A172 (cell line): ENCODE data around the gene ABHD17A. TPM values are rescaled to one million over a fixed set of nuclear protein-coding genes. Genes with fewer than 3 reads are reported as not detected.

ENCODE experiments used
- DNase-seq: peaks from one replicate; pipeline ENCODE4 v3.0.0-alpha.2; 2015; ENCODE audit warnings: low spot score
- total RNA-seq: library from RNA; depleted of rRNA; stranded (reverse); fragments of >200 nt; shearing (Covaris generic); gene quantifications from 2 replicates; pipeline ENCODE4 v1.2.3, GENCODE V29; 2014; rRNA removed

The ABHD17A gene
- total RNA-seq, 1 experiment from 2014 or later: 72.6 TPM

- no peak for DNase-seq
Measured at GRCh38 chr19:1839658-1840540, 45.4 kb downstream of the ABHD17A start.

GRCh38 chr19:1837625-1838105 lies 47.6 kb downstream of the ABHD17A start:
- DNase-seq: no peak

- no peak for DNase-seq
Measured at GRCh38 chr19:1837222-1837565, 48.1 kb downstream of the ABHD17A start.

GRCh38 chr19:1836458-1837221 lies 48.7 kb downstream of the ABHD17A start:
- DNase-seq: no peak

- no peak for DNase-seq
Measured at GRCh38 chr19:1833540-1833939, 51.8 kb downstream of the ABHD17A start.

GRCh38 chr19:1832046-1832663 lies 53.1 kb downstream of the ABHD17A start:
- DNase-seq: no peak

GRCh38 chr19:1830978-1831377 lies 54.3 kb downstream of the ABHD17A start:
- DNase-seq: no peak

- DNase-seq: no peak
Measured at GRCh38 chr19:1830568-1830967, 54.7 kb downstream of the ABHD17A start.

GRCh38 chr19:1829958-1830357 lies 55.3 kb downstream of the ABHD17A start:
- DNase-seq: no peak

- no peak for DNase-seq
Measured at GRCh38 chr19:1828279-1829238, 56.7 kb downstream of the ABHD17A start.

GRCh38 chr19:1827566-1828278 lies 57.6 kb downstream of the ABHD17A start:
- DNase-seq: no peak

Other genes with a start within 250 kb of the ABHD17A start
- gene TCF3, start 232.9 kb downstream of the ABHD17A start, total RNA-seq: 219 and 238 TPM in 2 replicates
- not detected in 2 replicates for gene ONECUT3, start 132.0 kb downstream of the ABHD17A start, total RNA-seq
- gene ATP8B3, start 73.2 kb downstream of the ABHD17A start, total RNA-seq: 8.6 and 12.4 TPM in 2 replicates
- 8.0 and 30.4 TPM in 2 replicates for gene REXO1, start 37.0 kb downstream of the ABHD17A start, total RNA-seq
- gene KLF16, start 21.9 kb downstream of the ABHD17A start, total RNA-seq: 8.2 and 11.5 TPM in 2 replicates
- gene ADAT3, start 19.9 kb upstream of the ABHD17A start, total RNA-seq: 2.3 and 3.7 TPM in 2 replicates
- 71.1 and 134 TPM in 2 replicates for gene SCAMP4, start 19.9 kb upstream of the ABHD17A start, total RNA-seq
- 83.5 and 88.1 TPM in 2 replicates for gene CSNK1G2, start 55.7 kb upstream of the ABHD17A start, total RNA-seq
- gene BTBD2, start 130.2 kb upstream of the ABHD17A start, total RNA-seq: 54.7 and 60.4 TPM in 2 replicates
- gene MKNK2, start 165.7 kb upstream of the ABHD17A start, total RNA-seq: 40.4 and 53.8 TPM in 2 replicates
- gene MOB3A, start 210.8 kb upstream of the ABHD17A start, total RNA-seq: 17.4 and 21.5 TPM in 2 replicates
- 2.7 and 2.8 TPM in 2 replicates for gene IZUMO4, start 211.4 kb upstream of the ABHD17A start, total RNA-seq